ENCODE results near the gene FLCN.

DNA sequence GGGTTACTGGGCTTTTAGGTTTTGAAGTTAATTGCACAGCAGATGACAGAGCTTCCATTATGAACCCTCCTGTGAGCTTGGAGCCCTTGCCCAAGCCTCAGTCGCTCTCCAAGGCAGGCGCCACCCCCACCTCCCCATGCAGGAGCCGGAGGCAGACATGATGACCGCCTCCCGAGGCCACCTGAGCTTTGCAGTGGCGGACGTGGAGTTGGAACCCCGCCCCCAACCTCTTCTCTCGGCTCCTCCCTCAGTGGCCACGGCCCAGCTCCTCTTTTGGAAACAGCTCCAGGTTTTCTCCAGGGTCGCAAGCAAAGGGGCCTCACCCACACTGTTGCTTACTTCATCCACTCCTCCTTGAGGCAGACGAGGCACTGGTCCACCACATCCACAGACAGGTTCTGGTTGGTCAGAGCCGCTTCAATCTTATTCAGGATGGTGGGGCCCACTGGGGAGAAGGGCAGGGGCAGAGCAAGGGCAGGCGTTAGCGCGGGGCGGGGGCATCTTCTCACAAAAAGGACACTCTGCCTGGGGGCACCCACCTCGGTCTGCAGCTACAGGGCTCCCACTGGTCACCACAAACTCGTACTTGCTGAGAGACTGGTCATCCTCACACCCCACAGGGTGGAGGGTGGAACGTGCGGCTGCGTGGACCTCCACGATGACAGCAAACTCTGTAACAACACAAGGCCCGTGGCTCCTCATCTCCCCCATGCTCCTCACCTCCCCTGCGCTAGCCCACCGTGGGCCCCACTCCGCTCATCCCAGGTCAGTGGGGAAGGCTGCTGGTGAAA lies 22.1 kb downstream of the FLCN start:
- no peak for TF ChIP-seq RAD21 (IDR thresholded peaks at IDR 0.05; ENCODE audit: insufficient read depth, low read depth, low read length)
- TF ChIP-seq STAT3 (IDR thresholded peaks at IDR 0.05; ENCODE audit: low read depth, low read length) = no peak
- TF ChIP-seq, protein P1, sequence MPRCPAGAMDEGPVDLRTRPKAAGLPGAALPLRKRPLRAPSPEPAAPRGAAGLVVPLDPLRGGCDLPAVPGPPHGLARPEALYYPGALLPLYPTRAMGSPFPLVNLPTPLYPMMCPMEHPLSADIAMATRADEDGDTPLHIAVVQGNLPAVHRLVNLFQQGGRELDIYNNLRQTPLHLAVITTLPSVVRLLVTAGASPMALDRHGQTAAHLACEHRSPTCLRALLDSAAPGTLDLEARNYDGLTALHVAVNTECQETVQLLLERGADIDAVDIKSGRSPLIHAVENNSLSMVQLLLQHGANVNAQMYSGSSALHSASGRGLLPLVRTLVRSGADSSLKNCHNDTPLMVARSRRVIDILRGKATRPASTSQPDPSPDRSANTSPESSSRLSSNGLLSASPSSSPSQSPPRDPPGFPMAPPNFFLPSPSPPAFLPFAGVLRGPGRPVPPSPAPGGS (IDR thresholded peaks at IDR 0.05; ENCODE audit: borderline replicate concordance, insufficient read depth, low read depth, low read length, poor library complexity, severe bottlenecking) = no peak
- TF ChIP-seq, protein P2, sequence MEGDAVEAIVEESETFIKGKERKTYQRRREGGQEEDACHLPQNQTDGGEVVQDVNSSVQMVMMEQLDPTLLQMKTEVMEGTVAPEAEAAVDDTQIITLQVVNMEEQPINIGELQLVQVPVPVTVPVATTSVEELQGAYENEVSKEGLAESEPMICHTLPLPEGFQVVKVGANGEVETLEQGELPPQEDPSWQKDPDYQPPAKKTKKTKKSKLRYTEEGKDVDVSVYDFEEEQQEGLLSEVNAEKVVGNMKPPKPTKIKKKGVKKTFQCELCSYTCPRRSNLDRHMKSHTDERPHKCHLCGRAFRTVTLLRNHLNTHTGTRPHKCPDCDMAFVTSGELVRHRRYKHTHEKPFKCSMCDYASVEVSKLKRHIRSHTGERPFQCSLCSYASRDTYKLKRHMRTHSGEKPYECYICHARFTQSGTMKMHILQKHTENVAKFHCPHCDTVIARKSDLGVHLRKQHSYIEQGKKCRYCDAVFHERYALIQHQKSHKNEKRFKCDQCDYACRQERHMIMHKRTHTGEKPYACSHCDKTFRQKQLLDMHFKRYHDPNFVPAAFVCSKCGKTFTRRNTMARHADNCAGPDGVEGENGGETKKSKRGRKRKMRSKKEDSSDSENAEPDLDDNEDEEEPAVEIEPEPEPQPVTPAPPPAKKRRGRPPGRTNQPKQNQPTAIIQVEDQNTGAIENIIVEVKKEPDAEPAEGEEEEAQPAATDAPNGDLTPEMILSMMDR (IDR thresholded peaks at IDR 0.05 in 2 of 3, conservative IDR thresholded peaks at IDR 0.05 in 1 of 3; ENCODE audit: control insufficient read depth in 2 of 3, extremely low read depth in 1 of 3, insufficient read depth in 1 of 3, low read depth in 3 of 3, low read length in 3 of 3) = no peak
- no peak for TF ChIP-seq ASH2L (IDR thresholded peaks at IDR 0.05; ENCODE audit: borderline replicate concordance, low read depth)
- no peak for TF ChIP-seq CBFB (IDR thresholded peaks at IDR 0.05; ENCODE audit: low read depth)
- TF ChIP-seq ATF7 (IDR thresholded peaks at IDR 0.05; ENCODE audit: low read depth) = no peak
- TF ChIP-seq CREM (IDR thresholded peaks at IDR 0.05; ENCODE audit: low read depth) = no peak
- TF ChIP-seq, protein P3, sequence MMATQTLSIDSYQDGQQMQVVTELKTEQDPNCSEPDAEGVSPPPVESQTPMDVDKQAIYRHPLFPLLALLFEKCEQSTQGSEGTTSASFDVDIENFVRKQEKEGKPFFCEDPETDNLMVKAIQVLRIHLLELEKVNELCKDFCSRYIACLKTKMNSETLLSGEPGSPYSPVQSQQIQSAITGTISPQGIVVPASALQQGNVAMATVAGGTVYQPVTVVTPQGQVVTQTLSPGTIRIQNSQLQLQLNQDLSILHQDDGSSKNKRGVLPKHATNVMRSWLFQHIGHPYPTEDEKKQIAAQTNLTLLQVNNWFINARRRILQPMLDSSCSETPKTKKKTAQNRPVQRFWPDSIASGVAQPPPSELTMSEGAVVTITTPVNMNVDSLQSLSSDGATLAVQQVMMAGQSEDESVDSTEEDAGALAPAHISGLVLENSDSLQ (IDR thresholded peaks at IDR 0.05) = no peak
- no peak for TF ChIP-seq FOS (IDR thresholded peaks at IDR 0.05; ENCODE audit: borderline replicate concordance, extremely low read depth, insufficient read length)
- TF ChIP-seq EZH2 (IDR thresholded peaks at IDR 0.05; ENCODE audit: borderline replicate concordance, control insufficient read depth, low read depth, low read length) = no peak
